Brain microvascular endothelial cell (primary cell): ENCODE results near the gene ANAPC16.

Source experiments
- DNase-seq: peaks from one replicate; pipeline ENCODE4 v3.0.0-alpha.2; 2020
- H3K27ac ChIP-seq: fragments of 250-450 bp; sonication (Bioruptor Pico); 2 replicates; pipeline ENCODE4 v1.5.1; 2020; ENCODE audit warnings: mild to moderate bottlenecking, moderate library complexity
- H3K27me3 ChIP-seq: fragments of 250-450 bp; sonication (Bioruptor Pico); replicated peaks from 2 replicates; pipeline ENCODE4 v1.5.1; 2020; ENCODE audit warnings: mild to moderate bottlenecking
- H3K36me3 ChIP-seq: fragments of 250-450 bp; sonication (Bioruptor Pico); replicated peaks from 2 replicates; pipeline ENCODE4 v1.5.1; 2020; ENCODE audit warnings: mild to moderate bottlenecking
- H3K4me3 ChIP-seq: 2 replicates; pipeline ENCODE4 v1.5.1; 2011; ENCODE audit warnings: low read depth, mild to moderate bottlenecking, control low read depth, low read length, moderate library complexity
- CTCF ChIP-seq: IDR thresholded peaks from 2 replicates; pipeline ENCODE4 v1.5.1; 2011; ENCODE audit warnings: low read depth, mild to moderate bottlenecking, moderate library complexity, low read length, control low read depth, inconsistent platforms; ENCODE audit errors: missing control alignments
- in situ Hi-C: cut with HindIII; loops from 2 replicates; pipeline ENCODE4 v1.10.0; 2017; ENCODE audit warnings: low sequenced_read_pairs, low pct_ligation_motif_present

Gene ANAPC16

GRCh38 chr10:72173262-72173618, 42.6 kb upstream of the ANAPC16 start:
- no peak overlapping the region for H3K4me3 ChIP-seq
- DNase-seq, result no peak
- no peaks in the 10 kb centered on the region for H3K36me3 ChIP-seq
- H3K27ac ChIP-seq, result no peak overlapping the region
- no peak for TF ChIP-seq CTCF
- in situ Hi-C loops, result no loop called here
- no peaks in the 10 kb centered on the region for H3K27me3 ChIP-seq

- Histone ChIP-seq H3K36me3 (peaks cover 3% of the 10 kb centered on the region), H3K27me3 (no peaks in the 10 kb centered on the region), H3K4me3 (no peak overlapping the region), H3K27ac (no peak overlapping the region)
- in situ Hi-C loops, result no loop called here
- TF ChIP-seq CTCF, result no peak
- no peak for DNase-seq
Observed at GRCh38 chr10:72173619-72174296, 42.1 kb upstream of the ANAPC16 start.

GRCh38 chr10:72174297-72174662, 41.5 kb upstream of the ANAPC16 start:
- DNase-seq, result no peak
- Histone ChIP-seq H3K4me3 (no peak overlapping the region), H3K27me3 (no peaks in the 10 kb centered on the region), H3K27ac (no peak overlapping the region), H3K36me3 (peaks cover 6% of the 10 kb centered on the region)
- in situ Hi-C loops, result no loop called here
- no peak for TF ChIP-seq CTCF

GRCh38 chr10:72175149-72175548, 40.7 kb upstream of the ANAPC16 start:
- Histone ChIP-seq H3K36me3 (peaks cover 7% of the 10 kb centered on the region), H3K27ac (peak overlapping the region; percentile 43), H3K4me3 (no peak overlapping the region), H3K27me3 (no peaks in the 10 kb centered on the region)
- in situ Hi-C loops, result no loop called here
- DNase-seq, result peak; percentile 18
- no peak for TF ChIP-seq CTCF

- no peak for DNase-seq
- no peak for TF ChIP-seq CTCF
- in situ Hi-C loops, result no loop called here
- H3K27me3 ChIP-seq, result no peaks in the 10 kb centered on the region
- H3K36me3 ChIP-seq, result peaks cover 7% of the 10 kb centered on the region
- no peak overlapping the region for H3K27ac ChIP-seq
- H3K4me3 ChIP-seq, result no peak overlapping the region
Observed at GRCh38 chr10:72176701-72177100, 39.1 kb upstream of the ANAPC16 start.

- peaks cover 10% of the 10 kb centered on the region for H3K36me3 ChIP-seq
- no peaks in the 10 kb centered on the region for H3K27me3 ChIP-seq
- TF ChIP-seq CTCF, result no peak
- H3K27ac ChIP-seq, result no peak overlapping the region
- no peak for DNase-seq
- in situ Hi-C loops, result no loop called here
- H3K4me3 ChIP-seq, result no peak overlapping the region
Observed at GRCh38 chr10:72177454-72177853, 38.4 kb upstream of the ANAPC16 start.
